Endometrium (tissue), 2 donors: ENCODE data around the gene FAM241A.
"Not testable (repeated sequence)": the region's sequence is repeated elsewhere in the genome, so short reads cannot be mapped to it uniquely, and the experiment has no call there.

Source experiments
- FAIRE-seq: peaks from 2 replicates; lab custom pipeline; 2012; peaks lifted over from hg19 to GRCh38; lab: Jason Lieb, UNC
- donor health status: control.
- donor health status: control.

FAM241A gene

GRCh38 chr4:112145326-112145789, at the start of gene FAM241A:
Gene FAM241A, plus strand, starts transcription at chr4:112145454. Its CDS starts 127 bp downstream, at chr4:112145581.
- FAIRE-seq: no peak

GRCh38 chr4:112098841-112099530, 46.3 kb upstream of the FAM241A start:
- no peak for FAIRE-seq

- peak; percentile 88 for FAIRE-seq
These were observed 45.5 kb upstream of the FAM241A start for GRCh38 chr4:112099701-112100297.

GRCh38 chr4:112102875-112103370, 42.3 kb upstream of the FAM241A start:
- no peak for FAIRE-seq

GRCh38 chr4:112105201-112105969, 39.9 kb upstream of the FAM241A start:
- no peak for FAIRE-seq

GRCh38 chr4:112109360-112110058, 35.7 kb upstream of the FAM241A start:
- FAIRE-seq: no peak

GRCh38 chr4:112110059-112110425, 35.2 kb upstream of the FAM241A start:
- no peak for FAIRE-seq

GRCh38 chr4:112111306-112111705, 33.9 kb upstream of the FAM241A start:
- no peak for FAIRE-seq

GRCh38 chr4:112112095-112112494, 33.2 kb upstream of the FAM241A start:
- FAIRE-seq: not testable (repeated sequence)

- FAIRE-seq: no peak
These were observed 32.6 kb upstream of the FAM241A start for GRCh38 chr4:112112590-112113170.

- no peak for FAIRE-seq
These were observed 31.4 kb upstream of the FAM241A start for GRCh38 chr4:112113864-112114263.

GRCh38 chr4:112114452-112114851, 30.8 kb upstream of the FAM241A start:
- FAIRE-seq: no peak

GRCh38 chr4:112118742-112119352, 26.4 kb upstream of the FAM241A start:
- no peak for FAIRE-seq

- no peak for FAIRE-seq
These were observed 25.9 kb upstream of the FAM241A start for GRCh38 chr4:112119353-112119783.

GRCh38 chr4:112120021-112120420, 25.2 kb upstream of the FAM241A start:
- FAIRE-seq: no peak

GRCh38 chr4:112125416-112125815, 19.8 kb upstream of the FAM241A start:
- no peak for FAIRE-seq

GRCh38 chr4:112127048-112127637, 18.1 kb upstream of the FAM241A start:
- no peak for FAIRE-seq

GRCh38 chr4:112127803-112128202, 17.5 kb upstream of the FAM241A start:
- no peak for FAIRE-seq

GRCh38 chr4:112128452-112128851, 16.8 kb upstream of the FAM241A start:
- no peak for FAIRE-seq

- no peak for FAIRE-seq
These were observed 14.3 kb upstream of the FAM241A start for GRCh38 chr4:112130906-112131305.

- FAIRE-seq: no peak
These were observed 8.7 kb upstream of the FAM241A start for GRCh38 chr4:112136551-112136950.
